HEK293 (cell line): ENCODE data around the gene C19orf44.

Experiments used
- ZFP3 ChIP-seq: fragments of 450-650 bp; formaldehyde crosslinking; IDR thresholded peaks from 2 replicates; pipeline ENCODE4 v1.5.1; 2016; ENCODE audit warnings: low read depth, missing biosample characterization, missing genetic modification characterization
- ZNF112 ChIP-seq: fragments of 450-650 bp; formaldehyde crosslinking; IDR thresholded peaks from 2 replicates; pipeline ENCODE4 v1.5.0; 2017; ENCODE audit warnings: missing biosample characterization, missing genetic modification characterization
- ZNF394 ChIP-seq: fragments of 450-650 bp; formaldehyde crosslinking; IDR thresholded peaks from 2 replicates; pipeline ENCODE4 v1.5.1; 2016; ENCODE audit warnings: missing biosample characterization, missing genetic modification characterization, mild to moderate bottlenecking, moderate library complexity, borderline replicate concordance
- ZNF561 ChIP-seq: fragments of 450-650 bp; IDR thresholded peaks from 2 replicates; pipeline ENCODE4 v1.5.1; 2018; ENCODE audit warnings: missing biosample characterization, missing genetic modification characterization, borderline replicate concordance
- TF ChIP-seq, protein P1 (sequence below): fragments of 450-650 bp; formaldehyde crosslinking; IDR thresholded peaks from 2 replicates; pipeline ENCODE4 v1.5.1; 2016; ENCODE audit warnings: missing biosample characterization, missing genetic modification characterization

DNA sequence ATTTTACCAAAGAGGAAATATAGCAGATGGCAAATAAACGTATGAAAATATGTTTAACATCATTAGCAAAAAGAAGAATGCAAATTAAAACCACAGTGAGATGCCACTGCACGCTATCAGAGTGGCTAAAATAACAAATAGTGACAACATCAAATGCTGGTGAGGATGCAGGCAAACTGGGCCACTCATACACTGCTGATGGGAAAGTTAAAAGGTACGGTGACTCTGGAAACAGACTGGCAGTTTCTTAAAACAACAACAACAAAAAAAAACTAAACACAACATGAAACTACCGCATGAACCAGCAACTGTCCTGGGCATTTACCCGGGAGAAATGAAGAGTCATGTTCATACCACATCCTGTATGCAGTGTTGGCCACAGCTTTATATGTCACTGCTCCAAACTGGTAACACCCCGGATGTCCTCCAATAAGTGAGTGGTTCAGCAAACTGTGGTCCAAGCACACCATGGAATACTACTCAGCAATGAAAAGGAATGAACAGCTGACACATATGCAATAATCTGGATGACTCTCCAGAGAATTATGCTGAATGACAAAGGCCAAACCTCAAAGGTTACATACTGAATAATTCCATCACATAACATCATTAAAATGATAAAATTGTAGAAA lies 46.7 kb upstream of the C19orf44 start:
- TF ChIP-seq, protein P1, sequence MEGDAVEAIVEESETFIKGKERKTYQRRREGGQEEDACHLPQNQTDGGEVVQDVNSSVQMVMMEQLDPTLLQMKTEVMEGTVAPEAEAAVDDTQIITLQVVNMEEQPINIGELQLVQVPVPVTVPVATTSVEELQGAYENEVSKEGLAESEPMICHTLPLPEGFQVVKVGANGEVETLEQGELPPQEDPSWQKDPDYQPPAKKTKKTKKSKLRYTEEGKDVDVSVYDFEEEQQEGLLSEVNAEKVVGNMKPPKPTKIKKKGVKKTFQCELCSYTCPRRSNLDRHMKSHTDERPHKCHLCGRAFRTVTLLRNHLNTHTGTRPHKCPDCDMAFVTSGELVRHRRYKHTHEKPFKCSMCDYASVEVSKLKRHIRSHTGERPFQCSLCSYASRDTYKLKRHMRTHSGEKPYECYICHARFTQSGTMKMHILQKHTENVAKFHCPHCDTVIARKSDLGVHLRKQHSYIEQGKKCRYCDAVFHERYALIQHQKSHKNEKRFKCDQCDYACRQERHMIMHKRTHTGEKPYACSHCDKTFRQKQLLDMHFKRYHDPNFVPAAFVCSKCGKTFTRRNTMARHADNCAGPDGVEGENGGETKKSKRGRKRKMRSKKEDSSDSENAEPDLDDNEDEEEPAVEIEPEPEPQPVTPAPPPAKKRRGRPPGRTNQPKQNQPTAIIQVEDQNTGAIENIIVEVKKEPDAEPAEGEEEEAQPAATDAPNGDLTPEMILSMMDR (tag by site-specific recombination): no peak
- TF ChIP-seq ZNF112 (tag by site-specific recombination) (no peak), ZFP3 (tag by site-specific recombination) (no peak), ZNF561 (tag by site-specific recombination) (no peak), ZNF394 (tag by site-specific recombination) (no peak)
